Ascending aorta (tissue), 2 donors: Measurements from ENCODE around the gene NUDT12. TPM values are rescaled to one million over a fixed set of nuclear protein-coding genes. Genes with fewer than 3 reads are reported as not detected.

Experiments
- DNase-seq, 2 donors: peaks; one replicate each; pipeline ENCODE4 v3.0.0-alpha.2; 2019; ENCODE audit warnings: low spot score in 2 of 2
- H3K27ac ChIP-seq, 2 donors: fragments of 200-600 bp; sonication (generic); one replicate each; pipeline ENCODE4 v1.5.1; 2016 to 2017; ENCODE audit warnings: mild to moderate bottlenecking in 1 of 2
- H3K27me3 ChIP-seq: fragments of 200-600 bp; sonication (generic); one replicate; pipeline ENCODE4 v1.5.1; 2017
- H3K36me3 ChIP-seq, 2 donors: fragments of 200-600 bp; sonication (generic); one replicate each; pipeline ENCODE4 v1.5.1; 2016
- H3K4me1 ChIP-seq, 2 donors: fragments of 200-600 bp; sonication (generic); one replicate each; pipeline ENCODE4 v1.5.1; 2016 to 2017; ENCODE audit warnings: mild to moderate bottlenecking in 1 of 2
- H3K4me3 ChIP-seq, 2 donors: fragments of 200-600 bp; sonication (generic); one replicate each; pipeline ENCODE4 v1.5.1; 2016 to 2017; ENCODE audit warnings: mild to moderate bottlenecking in 1 of 2
- H3K9me3 ChIP-seq, 2 donors: fragments of 200-600 bp; sonication (generic); one replicate each; pipeline ENCODE4 v1.5.1; 2016
- CTCF ChIP-seq, 3 experiments: fragments of 200-600 bp in 2 of 3; fragments of 450-650 bp in 1 of 3; sonication (generic) in 2 of 3; IDR thresholded peaks; one replicate each; pipeline ENCODE4 v1.5.1; 2016 to 2019; ENCODE audit warnings: antibody characterized with exemption in 3 of 3, mild to moderate bottlenecking in 1 of 3, moderate library complexity in 1 of 3
- intact Hi-C: fragments of 100-400 bp; cut with DNase I; formaldehyde crosslinking; loops from one replicate; pipeline ENCODE4 v1.15.1; 2023
- total RNA-seq: library from RNA; depleted of rRNA; stranded (reverse); fragments of >200 nt; gene quantifications from one replicate; pipeline ENCODE4 v1.1.0, GENCODE V29; 2016

NUDT12 gene
- total RNA-seq, 1 donor from 2014 or later: 6.3 TPM

GRCh38 chr5:103512500-103512899, 50.1 kb downstream of the NUDT12 start:
- H3K27me3 ChIP-seq: no peaks in the 10 kb centered on the region
- H3K36me3 ChIP-seq: no peaks in the 10 kb centered on the region
- no peak for DNase-seq
- no peaks in the 10 kb centered on the region for H3K4me1 ChIP-seq
- no peak overlapping the region for H3K4me3 ChIP-seq
- H3K9me3 ChIP-seq: no peaks in the 10 kb centered on the region
- intact Hi-C loops: no loop called here
- no peak for TF ChIP-seq CTCF (IDR thresholded peaks at IDR 0.05)
- H3K27ac ChIP-seq: no peak overlapping the region

- TF ChIP-seq CTCF (IDR thresholded peaks at IDR 0.05): no peak
- H3K36me3 ChIP-seq: no peaks in the 10 kb centered on the region
- intact Hi-C loops: no loop called here
- no peak for DNase-seq
- no peaks in the 10 kb centered on the region for H3K4me1 ChIP-seq
- H3K4me3 ChIP-seq: no peak overlapping the region
- peaks cover 0 to 6% of the 10 kb centered on the region in 2 donors for H3K9me3 ChIP-seq
- no peaks in the 10 kb centered on the region for H3K27me3 ChIP-seq
- no peak overlapping the region for H3K27ac ChIP-seq
These were observed 51.1 kb downstream of the NUDT12 start for GRCh38 chr5:103511554-103511885.

- Histone ChIP-seq H3K4me1 (no peaks in the 10 kb centered on the region), H3K27me3 (no peaks in the 10 kb centered on the region), H3K9me3 (peaks cover 0 to 8% of the 10 kb centered on the region in 2 donors), H3K36me3 (no peaks in the 10 kb centered on the region), H3K27ac (no peak overlapping the region), H3K4me3 (no peak overlapping the region)
- no peak for TF ChIP-seq CTCF (IDR thresholded peaks at IDR 0.05)
- no peak for DNase-seq
- intact Hi-C loops: no loop called here
These were observed 51.6 kb downstream of the NUDT12 start for GRCh38 chr5:103510851-103511553.

GRCh38 chr5:103505581-103506305, 56.8 kb downstream of the NUDT12 start:
- DNase-seq: no peak
- peaks cover 0 to 11% of the 10 kb centered on the region in 2 donors for H3K9me3 ChIP-seq
- no peak overlapping the region for H3K27ac ChIP-seq
- intact Hi-C loops: no loop called here
- H3K4me1 ChIP-seq: no peaks in the 10 kb centered on the region
- TF ChIP-seq CTCF (IDR thresholded peaks at IDR 0.05): no peak
- no peaks in the 10 kb centered on the region for H3K27me3 ChIP-seq
- H3K4me3 ChIP-seq: no peak overlapping the region
- H3K36me3 ChIP-seq: no peaks in the 10 kb centered on the region

GRCh38 chr5:103503066-103503465, 59.5 kb downstream of the NUDT12 start:
- intact Hi-C loops: no loop called here
- no peak overlapping the region for H3K27ac ChIP-seq
- H3K27me3 ChIP-seq: no peaks in the 10 kb centered on the region
- no peaks in the 10 kb centered on the region for H3K4me1 ChIP-seq
- H3K9me3 ChIP-seq: peaks cover 0 to 11% of the 10 kb centered on the region in 2 donors
- TF ChIP-seq CTCF (IDR thresholded peaks at IDR 0.05): no peak
- no peak for DNase-seq
- no peaks in the 10 kb centered on the region for H3K36me3 ChIP-seq
- H3K4me3 ChIP-seq: no peak overlapping the region
